GM23338 (cell line): Measurements from ENCODE around the gene JAKMIP1. TPM values are rescaled to one million over a fixed set of nuclear protein-coding genes. Genes with fewer than 3 reads are reported as not detected.

Experiments used
- ATAC-seq: fragments of 200-7000 bp; cut with Tn5 transposase; 3 replicates; pipeline ENCODE4 v1.9.1; 2020
- DNase-seq: peaks from one replicate; pipeline ENCODE4 v3.0.0-alpha.2; 2015; ENCODE audit warnings: low spot score
- H2AFZ ChIP-seq: fragments of 200-600 bp; sonication (generic); 2 replicates; pipeline ENCODE4 v1.8.0; 2016; ENCODE audit warnings: antibody characterized with exemption, mild to moderate bottlenecking, moderate library complexity
- H3F3A ChIP-seq: fragments of 200-600 bp; sonication (generic); replicated peaks from 2 replicates; pipeline ENCODE4 v1.8.0; 2017; ENCODE audit warnings: antibody characterized with exemption, mixed run types, low read depth
- H3K27ac ChIP-seq: fragments of 200-600 bp; sonication (generic); 2 replicates; pipeline ENCODE4 v1.6.1; 2016; ENCODE audit warnings: low read depth
- H3K27me3 ChIP-seq: fragments of 200-600 bp; sonication (generic); 2 replicates; pipeline ENCODE4 v1.8.0; 2016; ENCODE audit warnings: mild to moderate bottlenecking, mixed run types, moderate library complexity; ENCODE audit not compliant: insufficient read depth
- H3K36me3 ChIP-seq: fragments of 200-600 bp; sonication (generic); 2 replicates; pipeline ENCODE4 v1.8.0; 2016; ENCODE audit warnings: mild to moderate bottlenecking; ENCODE audit not compliant: insufficient read depth
- H3K4me1 ChIP-seq: fragments of 200-600 bp; sonication (generic); 2 replicates; pipeline ENCODE4 v1.8.0; 2016; ENCODE audit warnings: mild to moderate bottlenecking, moderate library complexity; ENCODE audit not compliant: insufficient read depth
- H3K4me2 ChIP-seq: fragments of 200-600 bp; sonication (generic); 2 replicates; pipeline ENCODE4 v1.7.1; 2017; ENCODE audit warnings: mixed run types
- H3K4me3 ChIP-seq: fragments of 200-600 bp; sonication (generic); 2 replicates; pipeline ENCODE4 v1.6.1; 2016; ENCODE audit warnings: mixed run types
- H3K79me2 ChIP-seq: fragments of 200-600 bp; sonication (generic); replicated peaks from 2 replicates; pipeline ENCODE4 v1.8.0; 2017; ENCODE audit warnings: mild to moderate bottlenecking; ENCODE audit not compliant: insufficient read depth
- H3K9me2 ChIP-seq: fragments of 200-600 bp; sonication (generic); 2 replicates; pipeline ENCODE4 v1.8.0; 2017; ENCODE audit not compliant: insufficient read depth
- H4K20me1 ChIP-seq: fragments of 200-600 bp; sonication (generic); replicated peaks from 2 replicates; pipeline ENCODE4 v1.8.0; 2017; ENCODE audit warnings: mild to moderate bottlenecking; ENCODE audit not compliant: insufficient read depth
- H3K27ac Mint-ChIP-seq: 2 replicates; pipeline ENCODE4 v1.8.0; 2020; ENCODE audit warnings: inconsistent platforms, mild to moderate bottlenecking, moderate library complexity, mixed read lengths
- H3K27me3 Mint-ChIP-seq: 3 replicates; pipeline ENCODE4 v1.8.0; 2022; ENCODE audit warnings: low read depth, mild to moderate bottlenecking, moderate library complexity, mixed read lengths, inconsistent platforms; ENCODE audit not compliant: insufficient read depth, poor library complexity
- H3K36me3 Mint-ChIP-seq: 3 replicates; pipeline ENCODE4 v1.8.0; 2021; ENCODE audit warnings: low read depth, mild to moderate bottlenecking, inconsistent platforms, moderate library complexity, mixed read lengths
- H3K4me1 Mint-ChIP-seq: 3 replicates; pipeline ENCODE4 v1.8.0; 2020; ENCODE audit warnings: mild to moderate bottlenecking, inconsistent platforms, mixed read lengths
- H3K4me3 Mint-ChIP-seq: 3 replicates; pipeline ENCODE4 v1.8.0; 2021; ENCODE audit warnings: moderate library complexity, mild to moderate bottlenecking, inconsistent platforms, mixed read lengths
- H3K9me3 Mint-ChIP-seq: 3 replicates; pipeline ENCODE4 v1.8.0; 2020; ENCODE audit warnings: moderate library complexity, mild to moderate bottlenecking, inconsistent platforms, mixed read lengths
- EZH2phosphoT487 ChIP-seq: fragments of 200-600 bp; sonication (generic); IDR thresholded peaks from one replicate; pipeline ENCODE4 v1.8.1; 2018; ENCODE audit warnings: antibody characterized with exemption; ENCODE audit not compliant: unreplicated experiment
- JUNB ChIP-seq: IDR thresholded peaks from one replicate; pipeline ENCODE4 v1.6.1; 2016; ENCODE audit warnings: antibody characterized with exemption; ENCODE audit not compliant: unreplicated experiment
- NANOG ChIP-seq: IDR thresholded peaks from 2 replicates; pipeline ENCODE4 v1.6.1; 2016; ENCODE audit warnings: antibody characterized with exemption, borderline replicate concordance
- ZNF114 ChIP-seq: fragments of 250-450 bp; sonication (Bioruptor Pico); IDR thresholded peaks from 2 replicates; pipeline ENCODE4 v1.5.0; 2020; ENCODE audit warnings: mild to moderate bottlenecking, moderate library complexity
- polyA plus RNA-seq: library from polyadenylated mRNA; unstranded; fragments of >200 nt; fragmentation: Nextera tagmentation; extraction: Ambion mirVana; gene quantifications from 2 replicates; pipeline ENCODE4 v1.2.1, GENCODE V29; 2016
- total RNA-seq: library from RNA; depleted of rRNA; stranded (reverse); fragments of >200 nt; shearing (Covaris generic); gene quantifications from 2 replicates; pipeline ENCODE4 v1.2.3, GENCODE V29; 2014
- TF ChIP-seq, protein P1 (sequence below): fragments of 250-450 bp; sonication (Bioruptor Pico); IDR thresholded peaks from 2 replicates; pipeline ENCODE4 v1.5.0; 2020; ENCODE audit warnings: mild to moderate bottlenecking, moderate library complexity
- TF ChIP-seq, protein P2 (sequence below), 2 experiments: fragments of 200-600 bp in 1 of 2; sonication (generic) in 1 of 2; conservative IDR thresholded peaks; 2 replicates each; pipeline versions ENCODE4 v1.5.1 to v1.6.1; 2016 to 2017; ENCODE audit warnings: antibody characterized with exemption in 2 of 2, low read depth in 2 of 2, mild to moderate bottlenecking in 2 of 2, moderate library complexity in 1 of 2
- TF ChIP-seq, protein P3 (sequence below): IDR thresholded peaks from one replicate; pipeline ENCODE4 v1.6.1; 2018; ENCODE audit warnings: antibody characterized with exemption; ENCODE audit not compliant: unreplicated experiment

Gene JAKMIP1
- total and polyA plus RNA-seq, 2 experiments from 2014 or later: 4.6 to 5.1 TPM

DNA sequence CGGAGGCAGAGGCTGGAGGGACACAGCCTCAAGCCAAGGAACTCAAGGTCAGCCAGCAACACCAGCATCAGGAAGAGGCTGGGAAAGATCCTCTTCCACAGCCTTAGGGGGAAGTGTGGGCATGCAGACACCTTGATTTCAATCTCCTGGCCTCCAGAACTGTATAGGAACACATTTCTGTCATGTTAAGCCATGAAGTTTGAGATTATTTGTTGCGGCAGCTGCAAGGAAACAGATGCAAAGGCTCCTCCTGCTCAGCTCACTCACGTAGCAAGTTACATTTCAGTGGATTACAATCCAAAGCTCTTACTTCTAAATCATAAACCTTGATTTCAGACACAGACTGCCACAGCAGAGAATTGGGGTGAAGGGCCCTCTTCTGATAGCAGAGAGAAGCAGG lies 113.5 kb downstream of the JAKMIP1 start:
- no peak for ATAC-seq
- Histone ChIP-seq H3K36me3 (0 out of 2 replicates have a peak, but pooled peaks cover 4% of the 10 kb centered on the region), H3K4me3 (no peak overlapping the region), H3K79me2 (no peaks in the 10 kb centered on the region), H3K4me2 (no peak overlapping the region), H3K27me3 (no peaks in the 10 kb centered on the region), H3K4me1 (peaks cover 9% of the 10 kb centered on the region), H3F3A (no peaks in the 10 kb centered on the region), H2AFZ (no peak overlapping the region), H3K27ac (no peak overlapping the region), H3K9me2 (no peaks in the 10 kb centered on the region), H4K20me1 (no peaks in the 10 kb centered on the region; the same call in 1 of the 2 replicates)
- Mint-ChIP-seq H3K4me1 (peaks cover 16% of the 10 kb centered on the region), H3K9me3 (peaks cover 6% of the 10 kb centered on the region; the same call in 1 of the 3 replicates), H3K4me3 (no peak overlapping the region), H3K27me3 (no peaks in the 10 kb centered on the region), H3K36me3 (peaks cover 17% of the 10 kb centered on the region), H3K27ac (no peak overlapping the region)
- TF ChIP-seq JUNB (no peak), ZNF114 (no peak), NANOG (no peak), EZH2phosphoT487 (no peak)
- TF ChIP-seq, protein P1, sequence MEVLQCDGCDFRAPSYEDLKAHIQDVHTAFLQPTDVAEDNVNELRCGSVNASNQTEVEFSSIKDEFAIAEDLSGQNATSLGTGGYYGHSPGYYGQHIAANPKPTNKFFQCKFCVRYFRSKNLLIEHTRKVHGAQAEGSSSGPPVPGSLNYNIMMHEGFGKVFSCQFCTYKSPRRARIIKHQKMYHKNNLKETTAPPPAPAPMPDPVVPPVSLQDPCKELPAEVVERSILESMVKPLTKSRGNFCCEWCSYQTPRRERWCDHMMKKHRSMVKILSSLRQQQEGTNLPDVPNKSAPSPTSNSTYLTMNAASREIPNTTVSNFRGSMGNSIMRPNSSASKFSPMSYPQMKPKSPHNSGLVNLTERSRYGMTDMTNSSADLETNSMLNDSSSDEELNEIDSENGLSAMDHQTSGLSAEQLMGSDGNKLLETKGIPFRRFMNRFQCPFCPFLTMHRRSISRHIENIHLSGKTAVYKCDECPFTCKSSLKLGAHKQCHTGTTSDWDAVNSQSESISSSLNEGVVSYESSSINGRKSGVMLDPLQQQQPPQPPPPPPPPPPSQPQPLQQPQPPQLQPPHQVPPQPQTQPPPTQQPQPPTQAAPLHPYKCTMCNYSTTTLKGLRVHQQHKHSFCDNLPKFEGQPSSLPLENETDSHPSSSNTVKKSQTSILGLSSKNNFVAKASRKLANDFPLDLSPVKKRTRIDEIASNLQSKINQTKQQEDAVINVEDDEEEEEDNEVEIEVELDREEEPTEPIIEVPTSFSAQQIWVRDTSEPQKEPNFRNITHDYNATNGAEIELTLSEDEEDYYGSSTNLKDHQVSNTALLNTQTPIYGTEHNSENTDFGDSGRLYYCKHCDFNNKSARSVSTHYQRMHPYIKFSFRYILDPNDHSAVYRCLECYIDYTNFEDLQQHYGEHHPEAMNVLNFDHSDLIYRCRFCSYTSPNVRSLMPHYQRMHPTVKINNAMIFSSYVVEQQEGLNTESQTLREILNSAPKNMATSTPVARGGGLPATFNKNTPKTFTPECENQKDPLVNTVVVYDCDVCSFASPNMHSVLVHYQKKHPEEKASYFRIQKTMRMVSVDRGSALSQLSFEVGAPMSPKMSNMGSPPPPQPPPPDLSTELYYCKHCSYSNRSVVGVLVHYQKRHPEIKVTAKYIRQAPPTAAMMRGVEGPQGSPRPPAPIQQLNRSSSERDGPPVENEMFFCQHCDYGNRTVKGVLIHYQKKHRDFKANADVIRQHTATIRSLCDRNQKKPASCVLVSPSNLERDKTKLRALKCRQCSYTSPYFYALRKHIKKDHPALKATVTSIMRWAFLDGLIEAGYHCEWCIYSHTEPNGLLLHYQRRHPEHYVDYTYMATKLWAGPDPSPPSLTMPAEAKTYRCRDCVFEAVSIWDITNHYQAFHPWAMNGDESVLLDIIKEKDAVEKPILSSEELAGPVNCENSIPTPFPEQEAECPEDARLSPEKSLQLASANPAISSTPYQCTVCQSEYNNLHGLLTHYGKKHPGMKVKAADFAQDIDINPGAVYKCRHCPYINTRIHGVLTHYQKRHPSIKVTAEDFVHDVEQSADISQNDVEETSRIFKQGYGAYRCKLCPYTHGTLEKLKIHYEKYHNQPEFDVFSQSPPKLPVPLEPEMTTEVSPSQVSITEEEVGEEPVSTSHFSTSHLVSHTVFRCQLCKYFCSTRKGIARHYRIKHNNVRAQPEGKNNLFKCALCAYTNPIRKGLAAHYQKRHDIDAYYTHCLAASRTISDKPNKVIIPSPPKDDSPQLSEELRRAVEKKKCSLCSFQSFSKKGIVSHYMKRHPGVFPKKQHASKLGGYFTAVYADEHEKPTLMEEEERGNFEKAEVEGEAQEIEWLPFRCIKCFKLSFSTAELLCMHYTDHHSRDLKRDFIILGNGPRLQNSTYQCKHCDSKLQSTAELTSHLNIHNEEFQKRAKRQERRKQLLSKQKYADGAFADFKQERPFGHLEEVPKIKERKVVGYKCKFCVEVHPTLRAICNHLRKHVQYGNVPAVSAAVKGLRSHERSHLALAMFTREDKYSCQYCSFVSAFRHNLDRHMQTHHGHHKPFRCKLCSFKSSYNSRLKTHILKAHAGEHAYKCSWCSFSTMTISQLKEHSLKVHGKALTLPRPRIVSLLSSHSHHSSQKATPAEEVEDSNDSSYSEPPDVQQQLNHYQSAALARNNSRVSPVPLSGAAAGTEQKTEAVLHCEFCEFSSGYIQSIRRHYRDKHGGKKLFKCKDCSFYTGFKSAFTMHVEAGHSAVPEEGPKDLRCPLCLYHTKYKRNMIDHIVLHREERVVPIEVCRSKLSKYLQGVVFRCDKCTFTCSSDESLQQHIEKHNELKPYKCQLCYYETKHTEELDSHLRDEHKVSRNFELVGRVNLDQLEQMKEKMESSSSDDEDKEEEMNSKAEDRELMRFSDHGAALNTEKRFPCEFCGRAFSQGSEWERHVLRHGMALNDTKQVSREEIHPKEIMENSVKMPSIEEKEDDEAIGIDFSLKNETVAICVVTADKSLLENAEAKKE: no peak
- TF ChIP-seq, protein P2, sequence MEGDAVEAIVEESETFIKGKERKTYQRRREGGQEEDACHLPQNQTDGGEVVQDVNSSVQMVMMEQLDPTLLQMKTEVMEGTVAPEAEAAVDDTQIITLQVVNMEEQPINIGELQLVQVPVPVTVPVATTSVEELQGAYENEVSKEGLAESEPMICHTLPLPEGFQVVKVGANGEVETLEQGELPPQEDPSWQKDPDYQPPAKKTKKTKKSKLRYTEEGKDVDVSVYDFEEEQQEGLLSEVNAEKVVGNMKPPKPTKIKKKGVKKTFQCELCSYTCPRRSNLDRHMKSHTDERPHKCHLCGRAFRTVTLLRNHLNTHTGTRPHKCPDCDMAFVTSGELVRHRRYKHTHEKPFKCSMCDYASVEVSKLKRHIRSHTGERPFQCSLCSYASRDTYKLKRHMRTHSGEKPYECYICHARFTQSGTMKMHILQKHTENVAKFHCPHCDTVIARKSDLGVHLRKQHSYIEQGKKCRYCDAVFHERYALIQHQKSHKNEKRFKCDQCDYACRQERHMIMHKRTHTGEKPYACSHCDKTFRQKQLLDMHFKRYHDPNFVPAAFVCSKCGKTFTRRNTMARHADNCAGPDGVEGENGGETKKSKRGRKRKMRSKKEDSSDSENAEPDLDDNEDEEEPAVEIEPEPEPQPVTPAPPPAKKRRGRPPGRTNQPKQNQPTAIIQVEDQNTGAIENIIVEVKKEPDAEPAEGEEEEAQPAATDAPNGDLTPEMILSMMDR (conservative IDR thresholded peaks at IDR 0.05; ENCODE audit: low read depth in 2 of 2): no peak
- TF ChIP-seq, protein P3, sequence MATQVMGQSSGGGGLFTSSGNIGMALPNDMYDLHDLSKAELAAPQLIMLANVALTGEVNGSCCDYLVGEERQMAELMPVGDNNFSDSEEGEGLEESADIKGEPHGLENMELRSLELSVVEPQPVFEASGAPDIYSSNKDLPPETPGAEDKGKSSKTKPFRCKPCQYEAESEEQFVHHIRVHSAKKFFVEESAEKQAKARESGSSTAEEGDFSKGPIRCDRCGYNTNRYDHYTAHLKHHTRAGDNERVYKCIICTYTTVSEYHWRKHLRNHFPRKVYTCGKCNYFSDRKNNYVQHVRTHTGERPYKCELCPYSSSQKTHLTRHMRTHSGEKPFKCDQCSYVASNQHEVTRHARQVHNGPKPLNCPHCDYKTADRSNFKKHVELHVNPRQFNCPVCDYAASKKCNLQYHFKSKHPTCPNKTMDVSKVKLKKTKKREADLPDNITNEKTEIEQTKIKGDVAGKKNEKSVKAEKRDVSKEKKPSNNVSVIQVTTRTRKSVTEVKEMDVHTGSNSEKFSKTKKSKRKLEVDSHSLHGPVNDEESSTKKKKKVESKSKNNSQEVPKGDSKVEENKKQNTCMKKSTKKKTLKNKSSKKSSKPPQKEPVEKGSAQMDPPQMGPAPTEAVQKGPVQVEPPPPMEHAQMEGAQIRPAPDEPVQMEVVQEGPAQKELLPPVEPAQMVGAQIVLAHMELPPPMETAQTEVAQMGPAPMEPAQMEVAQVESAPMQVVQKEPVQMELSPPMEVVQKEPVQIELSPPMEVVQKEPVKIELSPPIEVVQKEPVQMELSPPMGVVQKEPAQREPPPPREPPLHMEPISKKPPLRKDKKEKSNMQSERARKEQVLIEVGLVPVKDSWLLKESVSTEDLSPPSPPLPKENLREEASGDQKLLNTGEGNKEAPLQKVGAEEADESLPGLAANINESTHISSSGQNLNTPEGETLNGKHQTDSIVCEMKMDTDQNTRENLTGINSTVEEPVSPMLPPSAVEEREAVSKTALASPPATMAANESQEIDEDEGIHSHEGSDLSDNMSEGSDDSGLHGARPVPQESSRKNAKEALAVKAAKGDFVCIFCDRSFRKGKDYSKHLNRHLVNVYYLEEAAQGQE: no peak
- no peak for DNase-seq
